ENCODE results near the gene BRICD5.
"Not testable (repeated sequence)": the region's sequence is repeated elsewhere in the genome, so short reads cannot be mapped to it uniquely, and the experiment has no call there.

Gene BRICD5

DNA sequence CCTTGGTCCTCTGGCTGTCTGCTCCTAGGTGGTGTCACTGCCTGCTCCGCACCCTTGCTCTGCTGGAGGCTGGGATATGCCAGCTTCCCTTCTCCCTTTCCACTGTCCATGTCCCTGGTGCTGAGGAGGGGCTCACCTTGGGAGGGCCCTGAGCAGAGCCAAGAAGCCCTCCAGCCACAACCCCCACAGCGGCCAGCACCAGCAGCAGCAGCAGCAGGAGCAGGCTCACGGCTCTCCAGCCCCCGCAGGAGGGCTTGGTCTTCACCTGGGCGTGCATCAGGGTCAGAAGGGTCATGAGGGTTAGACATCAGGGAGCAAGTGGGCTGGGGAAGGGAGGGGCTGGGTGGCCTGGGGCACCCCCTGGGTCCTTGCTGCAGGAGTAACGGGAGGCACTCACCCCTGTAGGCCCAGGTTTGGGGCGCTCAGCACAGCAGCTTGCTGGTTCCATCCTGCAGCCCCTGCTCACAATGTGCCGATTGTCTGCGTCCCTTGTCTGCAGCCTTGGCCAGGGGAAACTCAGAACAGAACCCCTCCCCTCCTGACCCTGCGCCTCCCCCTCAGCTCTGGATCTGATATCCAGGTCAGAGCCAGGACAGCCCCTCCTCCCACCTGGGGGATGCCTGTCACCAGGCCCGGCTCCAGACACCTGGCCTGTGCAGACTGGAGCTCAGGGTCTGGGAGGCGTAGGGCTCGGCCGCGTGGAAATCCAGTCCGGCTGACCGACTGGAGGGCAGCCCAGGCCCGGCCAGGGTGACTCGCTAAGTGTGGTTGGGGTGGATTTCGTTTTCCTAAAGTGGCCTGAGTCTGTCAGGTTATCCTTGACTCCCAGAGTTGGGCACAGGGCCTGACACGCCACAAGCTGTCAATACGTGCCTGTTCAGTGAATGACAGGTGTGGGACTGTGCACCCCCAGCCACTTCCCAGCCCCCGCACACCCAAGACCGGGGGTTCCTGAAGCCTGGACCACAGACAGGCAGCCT is at the start of gene BRICD5:
BRICD5 (minus strand) TSS at position 478 of the 980 bp plus-strand sequence; CDS start at position 448, 30 bp downstream.
- DNase-seq: no peak

DNA sequence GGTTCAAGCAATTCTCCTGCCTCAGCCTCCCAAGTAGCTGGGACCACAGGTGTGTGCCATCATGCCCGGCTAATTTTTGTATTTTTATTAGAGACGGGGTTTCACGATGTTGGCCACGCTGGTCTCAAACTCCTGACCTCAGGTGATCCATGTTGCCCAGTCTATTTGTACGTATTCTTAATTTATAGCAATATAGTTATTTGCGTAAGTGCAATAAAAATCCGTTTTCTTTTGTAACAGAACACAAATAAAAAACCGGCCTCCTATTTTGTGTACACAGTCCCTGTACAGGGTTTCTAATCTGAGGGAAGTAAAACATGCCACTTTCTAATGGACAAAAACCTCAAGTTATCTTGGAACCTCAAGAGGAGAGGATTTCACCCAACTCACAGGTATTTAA is 49.6 kb upstream of the BRICD5 start:
- DNase-seq: no peak

DNA sequence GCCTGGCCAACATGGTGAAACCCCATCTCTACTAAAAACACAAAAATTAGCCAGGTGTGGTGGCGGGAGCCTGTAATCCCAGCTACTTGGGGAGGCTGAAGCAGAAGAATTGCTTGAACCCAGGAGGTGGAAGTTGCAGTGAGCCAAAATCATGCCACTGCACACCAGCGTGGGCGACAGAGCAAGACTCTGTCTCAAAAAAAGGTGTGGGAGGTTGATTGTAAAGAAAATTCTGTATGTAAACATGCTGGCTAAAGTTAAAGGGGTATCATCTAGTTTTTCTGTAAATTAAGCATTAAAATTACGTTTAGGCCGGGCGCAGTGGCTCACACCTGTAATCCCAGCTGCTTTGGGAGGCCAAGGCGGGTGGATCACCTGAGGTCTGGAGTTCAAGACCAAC is 47.9 kb upstream of the BRICD5 start:
- not testable (repeated sequence) for DNase-seq

DNA sequence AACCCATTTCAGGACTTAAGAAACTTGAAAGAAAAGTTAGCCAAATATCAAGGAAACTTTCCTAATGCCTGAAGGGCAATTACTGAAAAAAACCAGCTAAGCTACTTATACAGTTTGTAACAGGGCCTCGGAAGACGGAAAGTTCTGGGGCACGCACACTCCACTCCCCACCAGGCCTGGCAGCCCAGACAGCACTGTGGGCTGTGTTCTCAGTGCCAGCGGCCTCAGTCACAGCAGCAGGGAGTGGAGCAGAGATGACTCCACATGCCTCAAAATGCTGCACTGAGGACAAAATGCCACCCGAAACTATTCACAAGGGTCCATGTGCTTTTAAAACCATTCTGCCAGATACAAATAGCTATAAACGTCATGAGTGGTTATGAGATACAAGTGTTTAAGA is 47.1 kb upstream of the BRICD5 start:
- no peak for DNase-seq

DNA sequence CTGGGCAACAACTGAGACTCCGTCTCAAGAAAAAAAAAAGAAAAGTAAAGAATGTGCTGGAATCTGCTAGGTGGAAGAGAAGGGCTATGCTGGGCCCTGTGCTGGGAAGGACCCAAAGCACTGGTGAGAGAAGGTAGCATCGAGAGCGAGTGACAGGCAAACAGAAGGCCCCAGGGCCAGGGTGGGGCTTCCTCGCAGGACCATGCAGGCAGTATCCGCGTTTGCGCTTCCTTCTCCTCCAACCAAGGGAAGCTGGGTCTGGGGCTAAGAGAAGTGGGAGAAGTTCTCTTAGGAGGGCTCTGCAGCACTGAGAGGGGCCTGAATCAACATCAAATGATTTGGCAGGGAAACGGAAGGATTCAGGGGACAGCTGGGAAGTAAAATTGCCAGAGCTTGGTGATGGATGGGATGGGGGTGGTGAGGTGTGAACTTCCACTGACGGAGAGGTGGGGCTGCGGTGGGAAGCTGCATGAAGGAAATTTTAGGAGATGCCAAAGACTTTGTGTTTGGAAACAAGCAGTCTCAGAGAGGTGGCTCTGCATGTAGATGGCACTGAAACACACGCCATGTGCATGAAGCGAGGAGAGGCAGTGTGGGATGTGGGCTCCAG is 46.0 kb upstream of the BRICD5 start:
- DNase-seq: no peak

DNA sequence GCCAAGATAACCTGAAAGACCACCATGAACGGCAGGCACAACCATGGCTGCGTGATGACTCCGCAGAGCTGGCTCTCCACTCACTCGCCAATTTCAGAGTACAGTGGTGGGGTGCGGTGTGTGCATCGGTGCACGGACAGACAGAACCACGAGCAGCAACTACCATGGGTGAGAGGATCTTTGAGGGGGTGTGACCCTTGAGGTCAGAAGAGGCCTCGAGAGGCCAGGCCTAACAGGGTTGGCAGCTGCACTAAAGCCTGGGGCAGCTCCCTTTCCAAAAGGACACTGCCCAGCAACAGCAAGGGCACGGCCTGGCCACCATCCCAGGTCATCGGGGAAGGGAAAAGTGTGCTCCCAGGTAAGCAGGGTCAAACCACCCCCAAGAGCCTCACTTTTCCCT is 42.6 kb upstream of the BRICD5 start:
- no peak for DNase-seq

DNA sequence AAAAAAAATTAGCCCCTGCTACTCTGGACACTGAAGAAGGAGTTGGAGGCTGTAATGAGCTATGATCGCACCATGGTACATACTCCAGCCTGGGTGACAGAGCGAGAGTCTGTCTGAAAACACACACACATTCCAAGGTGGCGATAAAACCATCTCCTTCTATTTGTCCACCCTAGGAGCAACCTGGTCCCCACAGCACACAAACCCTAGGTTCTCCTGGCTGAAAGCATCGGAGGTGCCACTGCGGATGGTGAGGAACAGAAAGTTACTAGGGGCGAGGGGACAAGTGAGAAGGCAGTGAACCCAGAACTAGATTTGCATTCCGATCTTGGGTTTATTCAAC is 42.1 kb upstream of the BRICD5 start:
- no peak for DNase-seq

DNA sequence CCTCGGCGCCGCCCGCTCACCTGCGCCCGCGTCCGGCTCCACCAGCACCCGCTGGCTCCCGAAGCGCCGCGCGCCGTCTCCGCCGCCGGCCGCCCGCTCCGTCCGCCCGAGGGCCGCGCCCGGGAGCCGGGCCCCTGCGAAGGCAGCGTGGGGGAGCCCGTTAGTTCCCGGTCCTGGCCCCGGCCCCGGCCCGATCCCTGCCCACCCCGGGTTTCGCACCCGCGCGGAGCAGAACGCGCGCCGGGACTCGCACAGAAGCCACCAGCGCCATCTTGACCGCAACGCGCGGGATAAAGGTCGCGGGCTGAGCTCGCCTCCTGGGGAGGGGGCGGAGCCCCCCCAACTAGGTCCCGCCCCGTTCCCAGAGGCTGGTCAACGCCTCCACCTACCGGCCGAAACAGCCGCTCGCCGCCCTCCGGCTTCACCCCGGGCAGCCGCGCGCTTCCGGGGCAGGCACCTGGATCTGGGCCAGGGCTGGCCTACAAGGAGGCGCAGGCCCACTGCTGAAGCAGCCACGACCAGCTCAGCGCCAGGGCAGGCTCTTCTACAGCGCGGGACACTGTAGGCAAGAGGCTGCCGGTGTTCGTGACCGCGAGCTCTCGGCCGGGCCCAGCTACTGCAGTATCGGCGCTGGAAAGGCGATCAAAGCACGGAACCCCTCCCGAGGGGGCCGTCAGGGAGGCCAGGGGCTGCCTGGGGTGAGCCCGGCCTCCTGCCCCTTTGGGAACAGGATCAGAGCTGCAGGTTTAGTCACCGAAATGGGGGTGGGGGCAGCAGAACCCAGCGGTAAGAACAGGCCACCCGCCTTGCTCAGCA is 40.8 kb upstream of the BRICD5 start, which contains the start of gene ECI1:
ECI1 (minus strand) TSS at position 292 of the 816 bp plus-strand sequence; CDS start at position 271, 21 bp downstream.
- peak; percentile 94 for DNase-seq

DNA sequence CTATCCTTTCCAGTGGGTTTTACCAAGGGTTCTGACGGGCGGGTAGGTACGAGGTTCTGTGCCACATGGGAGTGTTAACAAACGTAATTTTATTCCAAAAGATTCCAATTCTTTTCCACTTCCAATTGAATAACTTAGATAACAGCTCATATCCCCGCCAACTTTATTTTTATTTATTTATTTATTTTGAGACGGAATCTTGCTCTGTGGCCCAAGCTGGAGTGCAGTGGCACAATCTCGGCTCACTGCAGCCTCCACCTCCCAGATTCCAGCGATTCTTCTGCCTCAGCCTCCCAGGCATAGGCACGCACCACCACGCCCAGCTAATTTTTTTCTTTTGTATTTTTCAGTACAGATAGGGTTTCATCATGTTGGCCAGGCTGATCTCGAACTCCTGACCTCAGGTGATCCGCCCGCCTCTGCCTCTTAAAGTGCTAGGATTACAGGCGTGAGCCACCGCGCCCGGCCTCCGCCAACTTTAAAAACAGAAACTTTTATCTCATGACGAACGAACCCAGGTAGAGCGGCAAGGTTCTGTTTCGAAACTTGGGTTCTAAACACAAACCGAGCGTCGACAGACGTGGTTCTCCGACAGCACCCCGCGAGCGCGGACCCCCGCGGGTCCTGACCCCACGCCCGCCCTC is 40.1 kb upstream of the BRICD5 start:
- DNase-seq: no peak

DNA sequence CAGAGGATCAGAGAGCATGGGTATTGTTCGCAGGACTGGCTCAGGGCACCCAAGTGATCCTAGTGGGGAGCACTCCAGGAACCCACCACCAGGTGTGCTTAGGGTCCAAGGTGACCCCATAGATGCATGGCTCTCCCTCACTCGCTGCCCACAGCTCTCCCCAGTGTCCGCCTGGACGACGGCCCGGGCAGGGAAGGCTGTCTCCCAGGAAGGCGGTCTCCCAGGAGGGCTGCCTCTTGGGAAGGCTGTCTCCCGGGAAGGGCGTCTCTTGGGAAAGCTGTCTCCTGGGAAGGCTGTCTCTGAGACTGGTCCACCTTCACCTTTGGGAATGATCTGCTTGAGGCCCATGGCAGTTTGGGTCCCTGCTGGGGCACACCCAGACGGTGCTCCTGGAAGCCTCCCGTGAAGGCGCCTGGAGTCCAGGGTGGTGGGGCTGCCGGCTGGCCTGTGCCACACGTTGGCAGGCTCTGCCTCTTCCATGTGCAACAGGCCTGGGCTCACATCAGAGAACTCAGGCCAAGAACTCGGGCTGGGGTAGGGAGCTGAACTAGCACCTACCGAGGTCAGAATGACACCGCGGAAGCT is 35.7 kb upstream of the BRICD5 start:
- DNase-seq: no peak

DNA sequence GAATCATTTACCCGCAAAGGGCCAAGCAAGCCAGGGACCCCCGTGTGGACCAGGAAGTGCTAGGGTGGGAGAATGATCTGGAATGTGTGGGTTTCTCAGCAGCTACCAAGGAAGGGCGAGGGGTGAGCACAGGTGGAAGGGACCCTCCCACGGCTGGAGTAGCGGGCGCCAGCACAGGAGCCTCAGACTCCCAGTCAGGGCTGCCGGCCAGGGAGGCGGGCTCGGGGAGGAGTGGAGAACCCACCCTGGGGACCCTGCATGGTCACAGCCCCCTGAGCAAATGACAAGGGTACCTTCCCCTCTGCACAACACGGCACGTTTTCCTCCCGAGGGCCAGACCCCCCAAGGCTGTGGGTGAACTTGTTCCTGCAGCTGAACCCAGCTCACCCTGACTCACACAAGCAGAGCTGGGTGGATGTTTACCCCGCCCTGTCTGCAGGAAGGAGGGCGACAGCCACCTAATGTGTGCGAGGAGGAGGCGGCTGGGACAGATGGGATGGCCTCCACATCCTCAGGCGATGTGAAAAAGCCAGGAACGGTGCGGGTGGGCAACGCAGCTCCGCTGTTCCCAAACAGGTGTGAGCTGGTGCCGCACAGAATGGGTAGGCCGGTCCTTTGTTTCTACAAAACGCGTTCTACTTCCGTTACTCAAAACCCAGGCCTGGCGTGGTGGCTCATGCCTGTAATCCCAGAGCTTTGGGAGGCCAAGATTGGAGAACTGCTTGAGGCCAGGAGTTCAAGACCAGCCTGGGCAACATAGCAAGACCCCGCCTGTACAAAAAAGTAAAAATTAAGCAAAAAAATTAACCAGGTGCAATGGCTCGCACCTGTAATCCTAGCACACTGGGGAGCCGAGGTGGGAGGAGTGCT is 34.5 kb upstream of the BRICD5 start:
- no peak for DNase-seq

DNA sequence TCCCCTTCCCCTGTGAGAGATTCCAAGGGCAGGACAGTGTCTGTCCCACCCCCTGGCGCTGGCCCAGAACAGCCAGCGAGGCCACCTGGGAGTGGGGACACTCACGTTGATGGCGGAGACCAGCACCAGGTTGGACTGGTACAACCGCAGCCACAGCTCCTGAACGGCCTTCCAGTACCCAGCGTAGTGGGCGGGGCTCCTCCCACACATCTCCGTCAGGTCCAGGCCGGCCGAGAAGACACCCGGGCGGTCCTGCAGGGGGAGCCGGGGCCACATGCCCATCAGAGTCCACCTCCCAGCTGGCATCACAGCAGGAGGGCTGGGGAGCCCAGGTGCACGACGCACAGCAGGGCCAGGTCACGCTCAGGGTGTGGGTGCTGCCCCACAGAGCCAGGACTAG is 33.6 kb upstream of the BRICD5 start:
- DNase-seq: no peak

DNA sequence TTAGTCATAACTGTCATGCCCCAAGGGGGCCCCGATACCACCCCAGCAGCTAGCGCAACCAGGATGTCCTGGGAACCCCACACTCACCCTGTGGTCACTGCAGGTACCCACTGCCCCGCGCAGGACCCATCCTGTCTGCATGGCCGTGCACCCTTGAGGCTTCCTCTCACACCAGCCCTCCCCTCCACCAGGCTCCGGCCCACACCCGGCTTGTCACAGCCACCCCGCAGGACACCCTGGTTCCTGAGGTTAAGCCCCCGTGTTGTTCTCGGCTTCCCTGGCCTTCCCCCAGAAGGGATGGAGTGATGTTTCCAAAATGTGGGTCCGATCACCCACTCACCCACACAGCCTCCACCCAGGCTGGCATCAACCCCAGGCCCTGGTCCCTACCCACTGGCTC is 33.1 kb upstream of the BRICD5 start:
- DNase-seq: no peak

DNA sequence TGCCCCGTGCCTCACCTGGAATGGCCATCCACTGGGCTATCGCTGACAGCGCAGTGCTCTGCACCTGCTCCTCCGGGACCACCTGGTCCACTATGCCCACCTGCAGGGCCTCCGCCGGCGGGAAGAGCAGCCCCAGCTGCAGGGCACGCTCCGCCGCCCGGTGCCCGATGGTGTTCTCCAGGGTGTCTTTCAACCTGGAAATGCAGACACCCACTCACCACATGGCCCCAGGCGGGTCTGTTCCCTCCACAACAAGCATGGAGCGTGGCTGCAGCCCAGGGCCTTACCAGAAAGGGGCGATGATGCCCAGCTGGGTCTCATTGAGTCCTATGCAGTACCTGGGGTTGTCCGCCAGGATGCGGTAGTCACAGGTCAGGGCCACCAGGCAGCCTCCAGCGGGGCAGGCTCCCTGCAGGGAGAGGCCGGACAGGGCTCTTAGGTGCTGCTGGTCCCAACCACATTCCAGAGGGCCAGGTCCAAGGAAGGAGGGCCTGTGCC is 32.4 kb upstream of the BRICD5 start:
- DNase-seq: no peak

DNA sequence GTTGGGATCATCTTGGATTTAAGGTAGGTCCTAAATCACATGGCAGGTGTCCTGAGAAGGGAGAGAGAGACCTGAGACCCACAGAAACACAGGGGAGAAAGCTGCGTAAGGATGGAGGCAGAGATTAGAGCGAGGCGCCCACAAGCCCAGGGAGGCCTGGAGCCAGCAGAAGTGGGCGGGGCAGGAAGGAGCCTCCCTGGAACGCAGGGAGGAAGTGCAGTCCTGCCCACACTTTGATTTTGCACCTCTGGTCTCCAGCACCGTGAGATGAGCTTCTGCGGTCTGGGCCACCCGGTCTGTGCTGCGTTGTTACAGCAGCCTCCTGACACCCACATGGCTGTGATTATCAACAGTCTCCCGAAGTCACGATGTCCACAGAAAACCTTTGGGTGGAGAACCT is 31.9 kb upstream of the BRICD5 start:
- no peak for DNase-seq

DNA sequence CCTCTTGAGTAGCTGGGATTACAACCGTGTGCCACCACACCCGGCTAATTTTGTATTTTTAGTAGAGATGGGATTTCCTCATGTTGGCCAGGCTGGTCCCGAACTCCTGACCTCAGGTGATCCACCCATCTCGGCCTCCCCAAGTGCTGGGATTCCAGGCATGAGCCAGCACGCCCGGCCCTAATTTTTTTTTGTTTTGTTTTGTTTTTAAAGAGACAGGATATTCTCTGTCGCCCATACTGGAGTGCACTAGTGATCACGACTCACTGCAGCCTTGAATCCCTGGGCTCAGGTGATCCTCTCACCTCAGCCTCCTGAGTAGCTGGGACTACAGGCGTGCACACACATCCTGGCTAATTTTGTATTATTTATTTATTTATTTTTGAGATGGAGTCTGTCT is 29.7 kb upstream of the BRICD5 start:
- DNase-seq: not testable (repeated sequence)

DNA sequence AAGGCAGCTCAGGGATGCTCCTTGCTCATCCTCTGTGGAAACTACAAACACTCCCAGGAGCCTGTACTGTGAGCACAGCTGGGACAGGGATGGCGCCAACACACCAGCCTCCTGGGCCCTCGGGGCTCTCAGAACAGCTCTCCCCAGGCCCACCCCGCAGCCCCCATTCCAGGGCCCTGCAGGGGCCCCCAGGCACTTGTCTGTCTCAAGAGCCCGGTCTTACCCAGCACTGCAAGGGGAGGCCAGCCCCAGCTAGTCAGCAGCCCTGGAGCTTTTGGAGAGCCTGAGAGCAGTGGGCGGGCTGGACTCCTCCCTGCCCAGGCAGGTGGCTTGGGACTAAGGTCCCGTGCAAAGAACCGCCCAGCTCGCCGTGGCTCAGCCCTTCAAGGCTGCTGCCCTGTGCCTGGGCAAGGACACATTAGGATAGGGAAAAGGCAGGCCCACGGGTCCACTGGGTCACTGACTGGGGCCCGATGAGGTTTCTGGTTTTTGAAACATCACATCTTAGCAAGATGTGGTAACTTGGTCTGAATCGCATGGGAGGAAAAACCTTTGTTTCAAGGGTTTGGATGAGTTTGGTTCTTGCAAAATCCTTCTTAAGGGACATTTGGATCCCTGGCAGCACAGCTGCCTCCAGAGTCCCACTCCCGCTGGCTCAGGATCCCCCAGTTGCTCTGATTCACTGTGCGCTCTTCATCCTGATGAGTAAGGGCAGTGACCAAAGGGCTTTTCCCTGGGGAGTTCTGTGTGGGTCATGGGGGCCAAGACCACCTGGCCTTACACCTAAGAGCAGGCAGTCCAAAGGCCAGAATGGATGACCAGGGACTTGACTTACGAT is 28.4 kb upstream of the BRICD5 start:
- no peak for DNase-seq

DNA sequence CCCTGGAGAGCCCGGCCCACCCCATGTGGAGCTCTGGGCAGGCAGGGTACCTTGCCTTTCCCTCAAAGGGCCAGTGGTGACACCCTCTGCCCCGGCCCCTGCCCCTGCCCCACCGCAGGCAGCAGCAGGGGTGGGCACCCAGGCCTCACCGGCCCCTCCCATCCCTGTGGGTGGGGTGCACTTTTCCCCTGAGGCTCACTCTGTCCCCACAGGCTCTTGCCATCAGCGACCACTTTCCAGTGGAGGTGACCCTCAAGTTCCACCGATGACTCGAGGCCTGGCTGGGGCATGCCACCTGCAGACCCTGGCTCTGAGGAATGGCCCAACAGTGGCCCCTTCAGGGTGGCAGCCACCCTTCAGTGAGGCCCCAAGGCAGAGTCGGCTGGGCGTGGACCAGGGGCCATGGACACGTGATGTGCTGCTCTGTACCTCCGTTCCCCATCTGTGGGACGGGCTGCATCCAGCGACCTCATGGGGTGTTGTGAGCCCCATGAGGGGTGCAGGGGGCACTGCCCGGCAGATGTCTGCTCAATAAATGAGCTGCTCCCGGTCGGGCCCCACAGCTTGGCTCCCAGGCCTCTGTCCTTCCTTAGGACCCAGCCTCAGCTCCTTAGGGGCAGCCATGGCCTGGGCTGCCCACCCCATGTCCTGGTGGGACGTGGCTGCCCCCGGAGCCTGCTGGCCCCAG is 27.6 kb upstream of the BRICD5 start:
- DNase-seq: no peak

DNA sequence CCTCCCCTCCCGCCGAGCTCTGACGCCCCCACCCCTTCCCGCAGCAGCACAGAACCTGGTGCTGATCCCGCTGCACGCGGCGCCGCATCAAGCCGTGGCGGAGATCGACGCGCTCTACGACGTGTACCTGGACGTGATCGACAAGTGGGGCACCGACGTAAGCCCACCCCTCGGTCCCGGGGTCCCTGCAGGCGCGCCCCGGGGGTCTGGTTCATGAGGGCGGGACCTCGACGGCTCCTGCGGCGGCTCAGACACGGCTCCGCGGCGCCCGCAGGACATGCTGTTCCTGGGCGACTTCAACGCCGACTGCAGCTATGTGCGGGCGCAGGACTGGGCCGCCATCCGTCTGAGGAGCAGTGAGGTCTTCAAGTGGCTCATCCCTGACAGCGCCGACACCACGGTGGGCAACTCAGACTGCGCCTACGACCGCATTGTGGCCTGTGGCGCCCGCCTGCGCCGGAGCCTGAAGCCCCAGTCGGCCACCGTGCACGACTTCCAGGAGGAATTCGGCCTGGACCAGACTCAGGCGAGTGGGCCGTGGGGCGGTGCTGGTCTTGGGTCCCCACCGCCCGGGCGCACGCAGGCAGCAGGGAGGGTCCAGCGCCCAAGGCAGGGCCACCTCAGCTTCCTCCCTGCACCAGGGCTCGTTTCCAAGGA is 27.0 kb upstream of the BRICD5 start:
- DNase-seq: no peak
